A673 (cell line): ENCODE measurements around the gene LRRC8C.

Experiments
- CTCF ChIP-seq: fragments of 300-800, 200-600 bp; sonication (generic); conservative IDR thresholded peaks from 2 replicates; pipeline ENCODE4 v1.5.1; 2017; ENCODE audit warnings: low read depth, mild to moderate bottlenecking, antibody characterized with exemption, low read length, moderate library complexity, mixed read lengths
- EZH2 ChIP-seq: fragments of 200-600 bp; sonication (generic); IDR thresholded peaks from 2 replicates; pipeline ENCODE4 v1.6.1; 2017; ENCODE audit warnings: borderline replicate concordance, low read depth, mild to moderate bottlenecking, mixed read lengths, antibody characterized with exemption, low read length; ENCODE audit not compliant: poor library complexity, severe bottlenecking

GRCh38 chr1:89725631-89726030 lies 92.7 kb downstream of the LRRC8C start:
- no peak for TF ChIP-seq CTCF
- no peak for TF ChIP-seq EZH2
